ENCODE results near the gene CTSH. TPM values are rescaled to one million over a fixed set of nuclear protein-coding genes. Genes with fewer than 3 reads are reported as not detected.
"Not testable (repeated sequence)": the region's sequence is repeated elsewhere in the genome, so short reads cannot be mapped to it uniquely, and the experiment has no call there.

Gene CTSH
- total and polyA plus RNA-seq, 3 donors from 2014 or later: 44.3 to 152 (median 45.6) TPM

DNA sequence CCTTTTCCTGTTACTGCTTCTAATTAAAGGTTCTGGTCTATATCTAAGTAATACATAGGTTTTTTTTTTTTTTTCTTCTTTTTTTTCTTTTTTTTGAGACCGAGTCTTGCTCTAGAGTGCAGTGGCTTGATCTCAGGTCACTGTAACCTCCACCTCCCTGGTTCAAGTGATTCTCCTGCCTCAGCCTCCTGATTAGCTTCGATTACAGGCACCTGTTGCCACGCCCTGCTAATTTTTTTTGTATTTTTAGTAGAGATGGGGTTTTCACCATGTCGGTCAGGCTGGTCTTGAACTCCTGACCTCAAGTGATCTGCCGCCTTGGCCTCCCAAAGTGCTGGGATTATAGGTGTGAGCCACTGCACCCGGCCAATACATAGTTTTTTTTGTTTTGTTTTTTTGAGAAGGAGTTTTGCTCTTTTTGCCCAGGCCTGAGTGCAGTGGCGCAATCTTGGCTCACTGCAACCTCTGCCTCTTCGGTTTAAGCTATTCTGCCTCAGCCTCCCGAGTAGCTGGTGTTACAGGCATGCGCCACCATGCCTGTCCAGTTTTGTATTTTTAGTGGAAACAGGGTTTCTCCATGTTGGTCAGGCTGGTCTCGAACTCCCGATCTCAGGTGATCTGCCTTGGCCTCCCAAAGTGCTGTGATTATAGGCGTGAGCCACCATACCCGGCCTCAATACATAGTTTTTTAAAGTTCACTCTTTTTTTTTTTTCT lies 43.9 kb downstream of the CTSH start:
- DNase-seq; H3K36me3 ChIP-seq (ENCODE audit: low read depth, missing control alignments); H3K9me3 ChIP-seq; intact Hi-C loops (cut with DNase I; ENCODE audit: low total_unique reads); H3K27me3 ChIP-seq; H3K4me3 ChIP-seq: not testable (repeated sequence)
- WGBS, 2 donors: 89 to 92% methylated on average over 14 of the region's 14 CpGs
- Histone ChIP-seq H3K4me1 (peaks cover 30% of the 10 kb centered on the region), H3K27ac (peak overlapping the region in 1 of 2 donors; percentile 77)

- 64 to 72% methylated on average over 4 of the region's 4 CpGs for WGBS, 2 donors
- TF ChIP-seq CTCF (IDR thresholded peaks at IDR 0.05) (no peak), POLR2A (IDR thresholded peaks at IDR 0.05) (no peak)
- no peak overlapping the region for H3K4me3 ChIP-seq
- no peak overlapping the region for H3K27ac ChIP-seq
- no peaks in the 10 kb centered on the region for H3K27me3 ChIP-seq
- no peaks in the 10 kb centered on the region for H3K9me3 ChIP-seq
- intact Hi-C loops (cut with DNase I; ENCODE audit: low total_unique reads): no loop called here
- H3K36me3 ChIP-seq (ENCODE audit: low read depth, missing control alignments): peaks cover 5% of the 10 kb centered on the region
- peaks cover 22% of the 10 kb centered on the region for H3K4me1 ChIP-seq
- DNase-seq: no peak
These were observed 46.3 kb downstream of the CTSH start for GRCh38 chr15:78898540-78898939.

- Histone ChIP-seq H3K4me1 (no peaks in the 10 kb centered on the region), H3K27me3 (no peaks in the 10 kb centered on the region), H3K27ac (no peak overlapping the region), H3K9me3 (no peaks in the 10 kb centered on the region), H3K36me3 (ENCODE audit: low read depth, missing control alignments) (peaks cover 5% of the 10 kb centered on the region), H3K4me3 (no peak overlapping the region)
- no peak for DNase-seq
- TF ChIP-seq CTCF (IDR thresholded peaks at IDR 0.05): no peak
- no peak for TF ChIP-seq POLR2A (IDR thresholded peaks at IDR 0.05)
- 62 to 66% methylated on average over 3 of the region's 3 CpGs for WGBS, 2 donors
- intact Hi-C loops (cut with DNase I; ENCODE audit: low total_unique reads): no loop called here
These were observed 49.4 kb downstream of the CTSH start for GRCh38 chr15:78895471-78895870.

GRCh38 chr15:78893538-78893937 lies 51.3 kb downstream of the CTSH start:
- Histone ChIP-seq H3K4me3 (no peak overlapping the region), H3K27me3 (no peaks in the 10 kb centered on the region), H3K9me3 (no peaks in the 10 kb centered on the region), H3K4me1 (no peaks in the 10 kb centered on the region), H3K27ac (no peak overlapping the region), H3K36me3 (ENCODE audit: low read depth, missing control alignments) (peaks cover 5% of the 10 kb centered on the region)
- no peak for DNase-seq
- no peak for TF ChIP-seq POLR2A (IDR thresholded peaks at IDR 0.05)
- TF ChIP-seq CTCF (IDR thresholded peaks at IDR 0.05): no peak
- intact Hi-C loops (cut with DNase I; ENCODE audit: low total_unique reads): no loop called here
- whole genome bisulfite sequencing, 2 donors: 66 to 72% methylated on average over 2 of the region's 2 CpGs

GRCh38 chr15:78889000-78889399 lies 55.8 kb downstream of the CTSH start:
- intact Hi-C loops (cut with DNase I; ENCODE audit: low total_unique reads): no loop called here
- Histone ChIP-seq H3K4me1 (no peaks in the 10 kb centered on the region), H3K36me3 (ENCODE audit: low read depth, missing control alignments) (no peaks in the 10 kb centered on the region), H3K27me3 (no peaks in the 10 kb centered on the region), H3K9me3 (no peaks in the 10 kb centered on the region), H3K4me3 (no peak overlapping the region), H3K27ac (no peak overlapping the region)
- TF ChIP-seq CTCF (IDR thresholded peaks at IDR 0.05): no peak
- no peak for TF ChIP-seq POLR2A (IDR thresholded peaks at IDR 0.05)
- 81 to 89% methylated on average over 4 of the region's 4 CpGs for WGBS, 2 donors
- no peak for DNase-seq
